LNCAP (cell line): Measurements from ENCODE around the gene ZFYVE27.
A peak's percentile ranks its signal among the peaks of the same experiment; 100 is the strongest.

ENCODE experiments used
- TF ChIP-seq, protein P1 (sequence below): fragments of 450-650 bp; IDR thresholded peaks from 2 replicates; pipeline ENCODE4 v1.5.1; 2017; ENCODE audit warnings: mild to moderate bottlenecking

The ZFYVE27 gene

GRCh38 chr10:97757471-97757870 is 20.5 kb downstream of the ZFYVE27 start:
- TF ChIP-seq, protein P1, sequence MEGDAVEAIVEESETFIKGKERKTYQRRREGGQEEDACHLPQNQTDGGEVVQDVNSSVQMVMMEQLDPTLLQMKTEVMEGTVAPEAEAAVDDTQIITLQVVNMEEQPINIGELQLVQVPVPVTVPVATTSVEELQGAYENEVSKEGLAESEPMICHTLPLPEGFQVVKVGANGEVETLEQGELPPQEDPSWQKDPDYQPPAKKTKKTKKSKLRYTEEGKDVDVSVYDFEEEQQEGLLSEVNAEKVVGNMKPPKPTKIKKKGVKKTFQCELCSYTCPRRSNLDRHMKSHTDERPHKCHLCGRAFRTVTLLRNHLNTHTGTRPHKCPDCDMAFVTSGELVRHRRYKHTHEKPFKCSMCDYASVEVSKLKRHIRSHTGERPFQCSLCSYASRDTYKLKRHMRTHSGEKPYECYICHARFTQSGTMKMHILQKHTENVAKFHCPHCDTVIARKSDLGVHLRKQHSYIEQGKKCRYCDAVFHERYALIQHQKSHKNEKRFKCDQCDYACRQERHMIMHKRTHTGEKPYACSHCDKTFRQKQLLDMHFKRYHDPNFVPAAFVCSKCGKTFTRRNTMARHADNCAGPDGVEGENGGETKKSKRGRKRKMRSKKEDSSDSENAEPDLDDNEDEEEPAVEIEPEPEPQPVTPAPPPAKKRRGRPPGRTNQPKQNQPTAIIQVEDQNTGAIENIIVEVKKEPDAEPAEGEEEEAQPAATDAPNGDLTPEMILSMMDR: no peak

- TF ChIP-seq, protein P1: peak; percentile 94
Observed at GRCh38 chr10:97759158-97759887, 22.4 kb downstream of the ZFYVE27 start.

DNA sequence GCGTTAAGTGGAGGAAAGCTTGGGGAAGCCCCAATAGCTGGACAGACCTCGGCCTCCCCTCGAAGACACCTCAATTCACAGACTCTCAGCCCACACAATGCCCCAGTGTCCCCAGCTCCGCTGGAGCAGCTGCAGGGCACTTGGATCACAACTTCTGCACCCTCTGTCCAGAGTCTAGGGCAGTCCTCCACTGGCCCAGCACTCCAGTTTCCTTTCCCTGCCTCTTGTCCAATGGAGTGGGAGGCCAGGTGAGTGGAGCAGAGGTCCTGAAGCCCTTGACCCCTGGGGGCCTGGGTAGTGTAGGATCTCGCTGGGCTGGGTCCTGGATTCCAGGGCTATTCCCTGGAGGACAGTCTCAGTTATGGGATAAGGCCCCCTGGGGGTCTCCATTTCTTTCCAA is 23.0 kb downstream of the ZFYVE27 start:
- TF ChIP-seq, protein P1: no peak

GRCh38 chr10:97760461-97761257 is 23.7 kb downstream of the ZFYVE27 start:
- TF ChIP-seq, protein P1: no peak

DNA sequence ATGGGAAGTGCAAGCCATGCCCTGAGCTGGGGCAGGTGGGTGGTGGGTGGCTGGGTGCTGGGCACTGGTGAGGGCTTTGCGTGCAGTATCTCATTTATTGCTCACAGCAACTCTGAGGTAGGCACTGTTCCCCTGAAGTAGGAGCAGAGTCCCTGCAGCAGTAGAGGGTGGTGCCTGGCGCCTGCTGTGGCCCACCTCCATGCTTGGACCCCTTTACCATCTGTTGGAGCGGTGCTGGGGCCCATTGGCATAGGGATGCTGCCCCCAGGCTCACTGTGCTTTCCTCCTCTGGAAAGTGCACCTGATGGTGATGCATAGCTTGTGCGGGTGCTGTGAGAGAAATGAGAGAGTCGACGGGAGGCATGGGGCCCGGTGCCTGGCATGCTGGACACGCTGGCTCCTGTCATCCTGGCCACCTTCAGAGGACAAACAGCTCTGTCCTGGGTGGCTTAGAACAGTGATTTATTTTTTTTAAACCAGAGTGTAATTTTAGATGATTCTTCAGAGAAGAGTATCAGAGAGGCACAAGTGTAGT is 24.5 kb downstream of the ZFYVE27 start:
- TF ChIP-seq, protein P1: no peak

GRCh38 chr10:97762056-97762455 is 25.1 kb downstream of the ZFYVE27 start:
- TF ChIP-seq, protein P1: no peak

DNA sequence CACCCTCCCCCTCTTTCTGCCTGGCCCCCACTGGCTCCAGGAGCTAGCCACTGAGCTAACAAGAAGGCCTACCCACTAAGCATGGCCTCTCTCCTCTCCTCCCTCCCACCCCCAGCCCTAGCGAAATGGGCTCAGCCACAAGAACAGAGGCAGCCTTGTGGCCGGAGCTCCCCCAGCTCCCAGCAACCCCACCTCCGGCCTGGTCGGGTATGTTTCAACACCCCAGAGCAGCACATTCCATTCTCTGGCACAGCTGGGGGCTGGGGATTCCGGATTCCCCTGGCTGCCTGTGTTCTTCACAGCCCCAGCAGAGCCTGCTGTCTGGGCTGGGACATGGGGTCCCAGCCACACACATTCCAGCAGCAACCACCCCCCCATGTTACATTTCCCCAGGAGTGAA is 25.9 kb downstream of the ZFYVE27 start:
- TF ChIP-seq, protein P1: no peak
